ENCODE measurements around the gene ATP5F1D. TPM values are rescaled to one million over a fixed set of nuclear protein-coding genes. Genes with fewer than 3 reads are reported as not detected.
A peak's percentile ranks its signal among the peaks of the same experiment; 100 is the strongest.

Gene ATP5F1D
- total and polyA plus RNA-seq, 2 of the 8 experiments (the other 6 are each of a cell fraction or from before 2014, with no cell fraction given) = 174 to 249 TPM

DNA sequence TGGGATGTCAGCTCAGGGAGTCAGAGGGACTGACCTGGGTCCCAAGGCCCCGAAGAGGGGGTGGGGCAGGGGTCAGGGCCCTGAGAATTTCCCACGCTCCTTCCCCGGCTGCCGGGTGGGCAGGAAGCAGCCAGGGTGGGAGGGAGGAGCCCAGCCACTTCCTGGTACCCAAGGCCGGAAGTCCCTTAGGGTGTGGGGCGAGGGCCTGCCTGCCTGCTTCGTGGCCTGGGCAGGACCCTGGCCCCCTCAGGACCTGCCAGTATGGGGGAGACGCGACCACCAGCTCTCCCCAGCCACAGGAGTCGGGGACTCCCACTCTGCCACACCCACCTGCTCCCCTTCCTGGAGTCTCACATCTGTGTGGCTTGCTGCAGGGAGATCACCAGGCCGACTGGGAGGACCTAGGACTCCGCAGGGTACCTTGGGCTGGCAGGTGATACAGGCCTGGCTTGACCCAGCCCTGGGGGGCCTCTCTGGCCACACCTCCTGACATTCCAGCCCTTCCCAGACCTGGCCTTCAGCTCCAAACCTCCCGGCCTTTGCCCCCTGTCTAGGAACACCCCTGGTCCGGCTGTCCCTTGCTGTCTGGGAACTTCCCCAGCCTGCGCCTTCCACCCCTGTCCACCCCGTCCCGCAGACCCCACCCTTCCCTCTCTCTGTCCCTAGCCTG, 17.8 kb downstream of the ATP5F1D start:
- Histone ChIP-seq H3K18ac (ENCODE audit: extremely low read depth, low read length) (peak overlapping the region; percentile 95), H3K56ac (replicated peaks; ENCODE audit: insufficient read length, low read depth, low read length) (no peak overlapping the region), H3K14ac (ENCODE audit: insufficient read length) (no peak overlapping the region), H3K4me3 (ENCODE audit: extremely low read depth in 1 of 4, insufficient read depth in 2 of 4, low read depth in 3 of 4, low read length in 4 of 4) (peak overlapping the region in 1 of 4 experiments; percentile 77; a peak in 2 of 8 replicates), H3K27ac (ENCODE audit: low read depth, low read length) (peak overlapping the region; percentile 34; the same call in 1 of the 2 replicates), H2BK15ac (ENCODE audit: low read length) (no peak overlapping the region), H3K4me1 (replicated peaks in 1 of 4; ENCODE audit: control insufficient read depth in 3 of 4, insufficient read depth in 4 of 4, low read length in 3 of 4) (peaks cover 0 to 45% (median 29%) of the 10 kb centered on the region in 4 experiments; a peak in 6 of 7 replicates), H3K23ac (ENCODE audit: insufficient read length) (no peak overlapping the region), H3K9me3 (ENCODE audit: insufficient read depth in 2 of 2, low read depth in 1 of 2, low read length in 1 of 2) (no peaks in the 10 kb centered on the region), H3K9ac (replicated peaks in 1 of 4; ENCODE audit: extremely low read depth in 1 of 4, low read depth in 3 of 4, low read length in 3 of 4) (no peak overlapping the region), H2BK120ac (replicated peaks; ENCODE audit: low read depth, low read length) (no peak overlapping the region), H4K20me1 (replicated peaks in 1 of 2; ENCODE audit: control insufficient read depth in 1 of 2, insufficient read depth in 2 of 2, low read length in 2 of 2) (peaks cover 16 to 25% of the 10 kb centered on the region in 2 experiments), H3K79me2 (ENCODE audit: control insufficient read depth in 1 of 2, insufficient read depth in 2 of 2, low read length in 2 of 2) (peaks cover 0 to 13% of the 10 kb centered on the region in 2 experiments; a peak in 2 of 4 replicates), H4K91ac (replicated peaks; ENCODE audit: insufficient read length, low read length) (no peak overlapping the region), H3K4me2 (ENCODE audit: insufficient read depth in 1 of 2, low read depth in 2 of 2, low read length in 2 of 2) (peak overlapping the region; percentile 83 to 94), H3K23me2 (ENCODE audit: low read depth, low read length) (peaks cover 18% of the 10 kb centered on the region; the same call in 1 of the 2 replicates), H3K79me1 (ENCODE audit: low read depth, low read length) (peaks cover 8% of the 10 kb centered on the region; the same call in 1 of the 2 replicates), H2AFZ (ENCODE audit: low read length) (no peak overlapping the region), H3K27me3 (replicated peaks in 1 of 4; ENCODE audit: control insufficient read depth in 3 of 4, extremely low read depth in 1 of 4, insufficient read depth in 3 of 4, low read length in 3 of 4) (no peaks in the 10 kb centered on the region; a peak in 1 of 7 replicates), H2BK20ac (ENCODE audit: low read length) (no peak overlapping the region), H4K5ac (ENCODE audit: insufficient read length, low read depth, low read length) (no peak overlapping the region), H3K4ac (replicated peaks; ENCODE audit: insufficient read length, low read depth, low read length) (no peak overlapping the region), H2BK5ac (ENCODE audit: low read depth, low read length) (peak overlapping the region; percentile 81), H2BK12ac (ENCODE audit: low read depth, low read length) (peak overlapping the region; percentile 60; the same call in 1 of the 2 replicates), H4K8ac (ENCODE audit: extremely low read depth, insufficient read depth, low read length) (0 out of 2 replicates have a peak overlapping the region, but pooled peaks have one; percentile 54), H2AK5ac (ENCODE audit: low read depth, low read length) (peak overlapping the region; percentile 26; the same call in 1 of the 2 replicates), H3K36me3 (ENCODE audit: control insufficient read depth in 2 of 4, insufficient read depth in 4 of 4, low read length in 3 of 4) (peaks cover 18 to 41% (median 23%) of the 10 kb centered on the region in 4 experiments)
- no peak for DNase-seq (ENCODE audit: low read depth in 1 of 2, low spot score in 2 of 2)
- FAIRE-seq = no peak
- ChIA-PET POLR2A (ENCODE audit: partially characterized antibody) (interaction anchor here (1.0 to 19.4 kb wide), 6 partner anchors 4 to 232 kb away, joined by 3 to 456 read pairs (median 343); partner anchors contain the start of genes ATP5F1D, CBARP, CIRBP and CNN2), CTCF (ENCODE audit: partially characterized antibody) (interaction anchor here (0.6 to 15.9 kb wide), 3 partner anchors 8 to 584 kb away, joined by 3 to 212 read pairs (median 4); partner anchors contain the start of gene ATP5F1D)
- 37% methylated on average over 13 of the region's 17 CpGs; no CpG with 5 or more reads in 1 of the 2 experiments for WGBS, 2 experiments (ENCODE audit: extremely low coverage in 1 of 2, insufficient coverage in 1 of 2, insufficient read length in 1 of 2, insufficient replicate concordance in 2 of 2, low coverage in 1 of 2, low lambda C conversion rate in 2 of 2, missing lambda C conversion rate in 1 of 2)
- TF ChIP-seq SIN3A (conservative IDR thresholded peaks at IDR 0.05 in 1 of 2, IDR thresholded peaks at IDR 0.05 in 1 of 2; ENCODE audit: low read depth in 1 of 2, low read length in 2 of 2) (peak in 1 of 2 experiments; percentile 35; a peak in 1 of 4 replicates), CHD2 (IDR thresholded peaks at IDR 0.05; ENCODE audit: low read length) (0 out of 2 replicates have a peak, but pooled peaks have one; percentile 35), HDAC2 (IDR thresholded peaks at IDR 0.05; ENCODE audit: borderline replicate concordance in 1 of 2, low read depth in 2 of 2, low read length in 2 of 2) (0 out of 4 replicates have a peak, but pooled peaks of 1 of the 2 experiments have one; percentile 43), MAFK (IDR thresholded peaks at IDR 0.05; ENCODE audit: low read depth, low read length) (no peak), ZNF274 (IDR thresholded peaks at IDR 0.05; ENCODE audit: borderline replicate concordance, extremely low read depth, low read length) (no peak), JUND (IDR thresholded peaks at IDR 0.05; ENCODE audit: low read length) (no peak), E2F6 (IDR thresholded peaks at IDR 0.05) (no peak), SIRT6 (IDR thresholded peaks at IDR 0.05; ENCODE audit: low read length) (peak; percentile 25), CTBP2 (IDR thresholded peaks at IDR 0.05; ENCODE audit: borderline replicate concordance, insufficient read depth, insufficient read length, low read length) (no peak), POU5F1 (IDR thresholded peaks at IDR 0.05; ENCODE audit: low read depth, low read length) (no peak)

All from H1 (cell line).